K562 (cell line): ENCODE results near the gene PTPRM.

Experiments
- CCAR2 ChIP-seq: fragments of 200-400 bp; formaldehyde crosslinking; IDR thresholded peaks from 2 replicates; pipeline ENCODE4 v1.6.1; 2017; ENCODE audit warnings: mild to moderate bottlenecking, low read depth, low read length
- E2F1 ChIP-seq: sonication (generic); formaldehyde crosslinking; IDR thresholded peaks from 2 replicates; pipeline ENCODE4 v1.8.1; 2023; ENCODE audit warnings: mild to moderate bottlenecking, missing genetic modification reagents, moderate library complexity
- JUNB ChIP-seq: fragments of 450-650 bp; formaldehyde crosslinking; conservative IDR thresholded peaks from 2 replicates; pipeline ENCODE4 v1.4.0; 2020; ENCODE audit warnings: mild to moderate bottlenecking
- NRF1 ChIP-seq, 2 experiments: fragments of 450-650 bp; IDR thresholded peaks in 1 of 2; conservative IDR thresholded peaks in 1 of 2; 2 replicates each; pipeline ENCODE4 v1.6.1; 2014; ENCODE audit warnings: mild to moderate bottlenecking in 2 of 2
- POLR2A ChIP-seq: fragments of 450-650 bp; conservative IDR thresholded peaks from 2 replicates; pipeline ENCODE4 v1.6.1; 2016
- SMARCA5 ChIP-seq: fragments of 450-650 bp; IDR thresholded peaks from 2 replicates; pipeline ENCODE4 v1.6.1; 2016
- SP2 ChIP-seq: IDR thresholded peaks from 2 replicates; pipeline ENCODE4 v1.6.1; 2011; ENCODE audit warnings: mild to moderate bottlenecking, low read depth, low read length, moderate library complexity; ENCODE audit not compliant: poor library complexity, severe bottlenecking; ENCODE audit errors: extremely low read depth
- STAT6 ChIP-seq: sonication (generic); formaldehyde crosslinking; IDR thresholded peaks from 2 replicates; pipeline ENCODE4 v1.8.1; 2023; ENCODE audit warnings: mild to moderate bottlenecking, missing genetic modification reagents
- USF2 ChIP-seq: sonication (generic); formaldehyde crosslinking; IDR thresholded peaks from 2 replicates; pipeline ENCODE4 v1.5.0; 2020; ENCODE audit warnings: missing genetic modification reagents
- ZMIZ1 ChIP-seq, 2 experiments: fragments of 150-350 bp in 1 of 2; IDR thresholded peaks; 2 replicates each; pipeline ENCODE4 v1.6.1; 2012 to 2016; ENCODE audit warnings: low read depth in 2 of 2, low read length in 2 of 2, mild to moderate bottlenecking in 1 of 2, moderate library complexity in 1 of 2
- ZNF408 ChIP-seq: fragments of 250-450 bp; sonication (Bioruptor Pico); IDR thresholded peaks from 2 replicates; pipeline ENCODE4 v1.4.0; 2020; ENCODE audit warnings: low read depth, mild to moderate bottlenecking, moderate library complexity

GRCh38 chr18:7901657-7902056 lies 334.5 kb downstream of the PTPRM start:
- no peak for TF ChIP-seq SP2
- TF ChIP-seq ZNF408: no peak
- TF ChIP-seq POLR2A: no peak
- no peak for TF ChIP-seq JUNB (CRISPR knock-in tag)
- TF ChIP-seq ZMIZ1 (IDR thresholded peaks at IDR 0.05; ENCODE audit: low read depth in 2 of 2, low read length in 2 of 2): no peak
- no peak for TF ChIP-seq E2F1 (CRISPR knock-in tag)
- no peak for TF ChIP-seq SMARCA5
- no peak for TF ChIP-seq NRF1 (conservative IDR thresholded peaks at IDR 0.05 in 1 of 2, IDR thresholded peaks at IDR 0.05 in 1 of 2)
- no peak for TF ChIP-seq STAT6 (CRISPR knock-in tag)
- no peak for TF ChIP-seq CCAR2
- TF ChIP-seq USF2 (CRISPR knock-in tag): no peak
